ENCODE results near the gene GNPDA1. TPM values are rescaled to one million over a fixed set of nuclear protein-coding genes. Genes with fewer than 3 reads are reported as not detected.
"Not testable (repeated sequence)": the region's sequence is repeated elsewhere in the genome, so short reads cannot be mapped to it uniquely, and the experiment has no call there.

Gene GNPDA1
- total and polyA plus RNA-seq, 9 of the 15 experiments (the other 6 are each of a cell fraction or from before 2014, with no cell fraction given) = 14.1 to 145 (median 52.2) TPM

GRCh38 chr5:142046191-142046590 lies 33.4 kb upstream of the GNPDA1 start (continued):
- TF ChIP-seq ZFP91 (CRISPR knock-in tag; IDR thresholded peaks at IDR 0.05) (no peak), TAL1 (IDR thresholded peaks at IDR 0.05) (no peak), RAD51 (IDR thresholded peaks at IDR 0.05; ENCODE audit: borderline replicate concordance, low read depth) (0 out of 2 replicates have a peak, but pooled peaks have one; percentile 31), ZNF175 (CRISPR knock-in tag; IDR thresholded peaks at IDR 0.05; ENCODE audit: low read depth) (no peak), BHLHE40 (IDR thresholded peaks at IDR 0.05; ENCODE audit: low read length) (no peak), MNT (conservative IDR thresholded peaks at IDR 0.05) (no peak), ZC3H8 (IDR thresholded peaks at IDR 0.05) (no peak), DMBX1 (CRISPR knock-in tag; IDR thresholded peaks at IDR 0.05; ENCODE audit: borderline replicate concordance) (no peak), GABPB1 (CRISPR knock-in tag; IDR thresholded peaks at IDR 0.05) (no peak), MCM7 (IDR thresholded peaks at IDR 0.05) (no peak), POU5F1 (IDR thresholded peaks at IDR 0.05; ENCODE audit: borderline replicate concordance, low read depth, low read length, partially characterized antibody) (no peak), ARNT (IDR thresholded peaks at IDR 0.05) (no peak), ARID1B (IDR thresholded peaks at IDR 0.05) (no peak), SRSF7 (optimal IDR thresholded peaks at IDR 0.05; ENCODE audit: low read depth, low read length) (no peak), POLR2H (tag; IDR thresholded peaks at IDR 0.05; ENCODE audit: low read depth) (no peak), TCF3 (CRISPR knock-in tag; IDR thresholded peaks at IDR 0.05) (no peak)

GRCh38 chr5:142040881-142041280 lies 28.1 kb upstream of the GNPDA1 start:
- 62% methylated on average over 4 of the region's 6 CpGs for WGBS (ENCODE audit: insufficient coverage, low coverage, missing lambda C conversion rate)
- H3K27me3 ChIP-seq (ENCODE audit: control insufficient read depth in 2 of 2, insufficient read depth in 2 of 2, low read length in 2 of 2); DNase-seq (ENCODE audit: extremely low read depth in 1 of 4, low spot score in 3 of 4); POLR2A ChIA-PET; H3K4me2 ChIP-seq (ENCODE audit: insufficient read depth, low read length); H3K27ac ChIP-seq (ENCODE audit: extremely low read depth, low read depth, low read length); H3K4me3 ChIP-seq; H3K9me1 ChIP-seq (ENCODE audit: control insufficient read depth, insufficient read depth, low read length); H3K9me3 ChIP-seq (replicated peaks; ENCODE audit: control insufficient read depth, insufficient read depth, low read depth, low read length); H3K4me1 ChIP-seq (replicated peaks in 1 of 2; ENCODE audit: control insufficient read depth in 2 of 2, insufficient read depth in 2 of 2, low read length in 2 of 2); in situ Hi-C loops (cut with MboI); H3K9ac ChIP-seq (ENCODE audit: insufficient read depth in 1 of 2, low read depth in 2 of 2, low read length in 2 of 2); CTCF ChIA-PET (ENCODE audit: low intra/inter-chr PET ratio); H4K20me1 ChIP-seq (replicated peaks; ENCODE audit: control insufficient read depth, insufficient read depth, low read length); intact Hi-C loops (cut with micrococcal nuclease); ATAC-seq; H3K79me2 ChIP-seq (ENCODE audit: control insufficient read depth, insufficient read depth, low read length); BruUV-seq (replicated peaks); H3K36me3 ChIP-seq (ENCODE audit: control insufficient read depth, insufficient read depth, low read length); FAIRE-seq: not testable (repeated sequence)
- peak overlapping the region; percentile 29 for H2AFZ ChIP-seq (ENCODE audit: low read depth, low read length)
